ENCODE results near the gene SUN5.
"Not testable (repeated sequence)": the region's sequence is repeated elsewhere in the genome, so short reads cannot be mapped to it uniquely, and the experiment has no call there.

Gene SUN5

GRCh38 chr20:33004141-33004751 lies at the start of gene SUN5:
SUN5 (minus strand) TSS chr20:33004433; CDS start chr20:33004340, 93 bp downstream.
- no peak for DNase-seq

- DNase-seq = no peak
These were observed 49.3 kb upstream of the SUN5 start, which contains the start of gene BPIFB3 for GRCh38 chr20:33053291-33054106. BPIFB3 (plus strand) TSS chr20:33053903; CDS start chr20:33055436, 1,533 bp downstream.

GRCh38 chr20:33051333-33051732 lies 47.1 kb upstream of the SUN5 start:
- no peak for DNase-seq

- DNase-seq = no peak
These were observed 42.2 kb upstream of the SUN5 start for GRCh38 chr20:33046412-33046811.

- DNase-seq = not testable (repeated sequence)
These were observed 41.0 kb upstream of the SUN5 start for GRCh38 chr20:33045129-33045721.

- no peak for DNase-seq
These were observed 39.5 kb upstream of the SUN5 start for GRCh38 chr20:33043731-33044181.

GRCh38 chr20:33042983-33043730 lies 38.9 kb upstream of the SUN5 start:
- no peak for DNase-seq

GRCh38 chr20:33042430-33042829 lies 38.2 kb upstream of the SUN5 start:
- no peak for DNase-seq

GRCh38 chr20:33038243-33038642 lies 34.0 kb upstream of the SUN5 start:
- DNase-seq = no peak

GRCh38 chr20:33037456-33037855 lies 33.2 kb upstream of the SUN5 start:
- DNase-seq = no peak

- DNase-seq = no peak
These were observed 30.8 kb upstream of the SUN5 start for GRCh38 chr20:33034901-33035492.

- DNase-seq = no peak
These were observed 29.9 kb upstream of the SUN5 start for GRCh38 chr20:33034115-33034514.

GRCh38 chr20:33033381-33033780 lies 29.1 kb upstream of the SUN5 start:
- DNase-seq = no peak

- DNase-seq = no peak
These were observed 28.3 kb upstream of the SUN5 start for GRCh38 chr20:33032555-33032954.

GRCh38 chr20:33031531-33031930 lies 27.3 kb upstream of the SUN5 start, which contains the start of gene BPIFB6:
BPIFB6 (plus strand) TSS chr20:33031648; CDS start chr20:33031648, 0 bp downstream.
- DNase-seq = no peak

- DNase-seq = no peak
These were observed 26.3 kb upstream of the SUN5 start for GRCh38 chr20:33030569-33030968.

GRCh38 chr20:33030076-33030475 lies 25.8 kb upstream of the SUN5 start:
- DNase-seq = no peak

GRCh38 chr20:33028875-33029274 lies 24.6 kb upstream of the SUN5 start:
- DNase-seq = no peak

- no peak for DNase-seq
These were observed 23.8 kb upstream of the SUN5 start for GRCh38 chr20:33027769-33028751.

- no peak for DNase-seq
These were observed 22.8 kb upstream of the SUN5 start for GRCh38 chr20:33026779-33027759.
